HCT116 (cell line): Measurements from ENCODE around the gene CFAP97D2. TPM values are rescaled to one million over a fixed set of nuclear protein-coding genes. Genes with fewer than 3 reads are reported as not detected.

Source experiments
- ATAC-seq: fragments of 200-7000 bp; cut with Tn5 transposase; 2 replicates; pipeline ENCODE4 v1.9.1; 2020; ENCODE audit warnings: mild to moderate bottlenecking, moderate library complexity
- BruUV-seq: library from RNA; stranded (reverse); fragments of 400-500 nt; replicated peaks from 2 replicates; lab custom pipeline; 2021; lab: Mats Ljungman, UMichigan
- CTCF ChIA-PET: fragments of 300-600 bp; sonication (Branson Sonifier 250); formaldehyde crosslinking; loops from one replicate; lab custom pipeline; 2021; ENCODE audit warnings: antibody characterized with exemption; lab: Charles Lee
- POLR2A ChIA-PET: fragments of 300-600, 350-600 bp; sonication (Branson Sonifier 250); formaldehyde crosslinking; loops from one replicate; lab custom pipeline; 2021; ENCODE audit warnings: antibody characterized with exemption; lab: Charles Lee
- RAD21 ChIA-PET, 2 experiments: fragments of 300-600 bp; sonication (Branson Sonifier 250); formaldehyde crosslinking; loops; one replicate each; lab custom pipeline; 2023; ENCODE audit warnings: low total read pairs in 2 of 2; ENCODE audit not compliant: uncharacterized antibody in 2 of 2, unreplicated experiment in 2 of 2, low non-redundant PET in 1 of 2; lab: Charles Lee
- DNase-seq: peaks from one replicate; pipeline ENCODE4 v3.0.0-alpha.2; 2010; ENCODE audit warnings: low read depth, low spot score
- H2AFZ ChIP-seq: fragments of 200-600 bp; shearing (Covaris generic), sonication (generic); 2 replicates; pipeline ENCODE4 v1.6.1; 2017; ENCODE audit warnings: low read depth, mixed run types, mixed read lengths, antibody characterized with exemption, low read length; ENCODE audit not compliant: poor library complexity, severe bottlenecking
- H3K27ac ChIP-seq: 2 replicates; pipeline ENCODE4 v1.5.1; 2012; ENCODE audit warnings: low read depth, low read length
- H3K27me3 ChIP-seq: fragments of 200-600 bp; sonication (generic); 2 replicates; pipeline ENCODE4 v1.6.1; 2016; ENCODE audit warnings: mixed run types, low read length, mixed read lengths; ENCODE audit not compliant: insufficient read depth
- H3K36me3 ChIP-seq, 2 experiments: fragments of 200-500 bp in 1 of 2; fragments of 200-600 bp in 1 of 2; sonication (Bioruptor generic) in 1 of 2; sonication (generic) in 1 of 2; 2 replicates each; pipeline versions ENCODE4 v1.5.1 to v1.6.1; 2014 to 2016; ENCODE audit warnings: low read length in 2 of 2, inconsistent platforms in 1 of 2, mixed read lengths in 1 of 2, mixed run types in 1 of 2; ENCODE audit not compliant: insufficient read depth in 2 of 2, control insufficient read depth in 1 of 2
- H3K4me1 ChIP-seq, 2 experiments: fragments of 200-600 bp in 1 of 2; sonication (generic) in 1 of 2; 2 replicates each; pipeline versions ENCODE4 v1.5.1 to v1.6.1; 2012 to 2017; ENCODE audit warnings: low read length in 2 of 2, inconsistent platforms in 1 of 2, mild to moderate bottlenecking in 1 of 2, mixed read lengths in 1 of 2, mixed run types in 1 of 2, moderate library complexity in 1 of 2; ENCODE audit not compliant: insufficient read depth in 2 of 2, control insufficient read depth in 1 of 2
- H3K4me2 ChIP-seq: fragments of 200-600 bp; sonication (generic); 2 replicates; pipeline ENCODE4 v1.6.1; 2017; ENCODE audit warnings: mixed run types, low read length, mixed read lengths
- H3K4me3 ChIP-seq, 2 experiments: fragments of 200-600 bp in 1 of 2; sonication (generic) in 1 of 2; replicated peaks in 1 of 2; 2 replicates each; pipeline ENCODE4 v1.5.1; 2011 to 2016; ENCODE audit warnings: low read length in 2 of 2, control low read depth in 1 of 2, low read depth in 1 of 2, mild to moderate bottlenecking in 1 of 2, mixed read lengths in 1 of 2, mixed run types in 1 of 2
- H3K79me2 ChIP-seq: fragments of 200-600 bp; sonication (generic); 2 replicates; pipeline ENCODE4 v1.6.1; 2017; ENCODE audit warnings: mild to moderate bottlenecking, mixed run types, low read length, moderate library complexity, mixed read lengths; ENCODE audit not compliant: insufficient read depth
- H3K9ac ChIP-seq: fragments of 200-600 bp; sonication (generic); 2 replicates; pipeline ENCODE4 v1.6.1; 2016; ENCODE audit warnings: low read length, mixed read lengths
- H3K9me2 ChIP-seq: fragments of 200-600 bp; sonication (generic), shearing (Covaris generic); 2 replicates; pipeline ENCODE4 v1.6.1; 2017; ENCODE audit warnings: mixed run types, mild to moderate bottlenecking, moderate library complexity; ENCODE audit not compliant: insufficient read depth
- H3K9me3 ChIP-seq, 2 experiments: fragments of 200-500 bp in 1 of 2; fragments of 200-600 bp in 1 of 2; sonication (Bioruptor generic) in 1 of 2; sonication (generic) in 1 of 2; 2 replicates each; pipeline ENCODE4 v1.6.1; 2014 to 2017; ENCODE audit warnings: low read length in 2 of 2, mixed read lengths in 2 of 2, inconsistent platforms in 1 of 2, low read depth in 1 of 2, mild to moderate bottlenecking in 1 of 2, mixed run types in 1 of 2, moderate library complexity in 1 of 2; ENCODE audit not compliant: control insufficient read depth in 1 of 2, insufficient read depth in 1 of 2
- H4K20me1 ChIP-seq: fragments of 200-600 bp; sonication (generic), shearing (Covaris generic); 2 replicates; pipeline ENCODE4 v1.6.1; 2017; ENCODE audit warnings: mixed run types, mild to moderate bottlenecking, moderate library complexity; ENCODE audit not compliant: insufficient read depth
- CBX3 ChIP-seq: IDR thresholded peaks from 2 replicates; pipeline ENCODE4 v1.6.1; 2012; ENCODE audit warnings: low read depth
- CEBPB ChIP-seq: IDR thresholded peaks from 2 replicates; pipeline ENCODE4 v1.6.1; 2012; ENCODE audit warnings: low read depth
- EGR1 ChIP-seq: IDR thresholded peaks from 2 replicates; pipeline ENCODE4 v1.6.1; 2012; ENCODE audit warnings: low read depth
- ELF1 ChIP-seq: IDR thresholded peaks from 2 replicates; pipeline ENCODE4 v1.6.1; 2012; ENCODE audit warnings: low read depth, borderline replicate concordance
- EZH2 ChIP-seq: fragments of 200-600 bp; sonication (generic); IDR thresholded peaks from 2 replicates; pipeline ENCODE4 v1.6.1; 2017; ENCODE audit warnings: antibody characterized with exemption, mixed run types
- EZH2phosphoT487 ChIP-seq: fragments of 200-600 bp; IDR thresholded peaks from 2 replicates; pipeline ENCODE4 v1.6.1; 2018; ENCODE audit warnings: antibody characterized with exemption, borderline replicate concordance
- FOSL1 ChIP-seq: IDR thresholded peaks from 2 replicates; pipeline ENCODE4 v1.6.1; 2012; ENCODE audit warnings: low read depth
- POLR2AphosphoS5 ChIP-seq: IDR thresholded peaks from 2 replicates; pipeline ENCODE4 v1.6.1; 2011; ENCODE audit warnings: mild to moderate bottlenecking, low read depth, low read length, moderate library complexity
- SIN3A ChIP-seq: IDR thresholded peaks from 2 replicates; pipeline ENCODE4 v1.6.1; 2012; ENCODE audit warnings: low read depth
- ZFX ChIP-seq: fragments of 450-650 bp; IDR thresholded peaks from 2 replicates; pipeline ENCODE4 v1.6.1; 2017
- ZNF274 ChIP-seq: fragments of 200-500 bp; sonication (Bioruptor generic); IDR thresholded peaks from 2 replicates; pipeline ENCODE4 v1.6.1; 2014; ENCODE audit warnings: mild to moderate bottlenecking, low read depth, low read length, inconsistent platforms
- intact Hi-C: fragments of 100-400 bp; cut with micrococcal nuclease; formaldehyde crosslinking; loops from 2 replicates; pipeline ENCODE4 v1.10.0; 2022
- total RNA-seq: library from RNA; stranded (reverse); gene quantifications from one replicate; pipeline ENCODE4 v1.2.1, GENCODE V29; 2021; ENCODE audit not compliant: unreplicated experiment
- TF ChIP-seq, protein P1 (sequence below), 3 experiments: fragments of 200-600 bp in 1 of 3; sonication (generic) in 1 of 3; IDR thresholded peaks in 2 of 3; conservative IDR thresholded peaks in 1 of 3; 2 replicates each; pipeline ENCODE4 v1.5.1; 2012 to 2017; ENCODE audit warnings: low read depth in 2 of 3, low read length in 2 of 3, antibody characterized with exemption in 1 of 3, borderline replicate concordance in 1 of 3, control low read depth in 1 of 3, mild to moderate bottlenecking in 1 of 3, mixed read lengths in 1 of 3, mixed run types in 1 of 3, moderate library complexity in 1 of 3; ENCODE audit not compliant: insufficient read depth in 1 of 3

CFAP97D2 gene
- total RNA-seq, 1 experiment from 2014 or later = not detected

DNA sequence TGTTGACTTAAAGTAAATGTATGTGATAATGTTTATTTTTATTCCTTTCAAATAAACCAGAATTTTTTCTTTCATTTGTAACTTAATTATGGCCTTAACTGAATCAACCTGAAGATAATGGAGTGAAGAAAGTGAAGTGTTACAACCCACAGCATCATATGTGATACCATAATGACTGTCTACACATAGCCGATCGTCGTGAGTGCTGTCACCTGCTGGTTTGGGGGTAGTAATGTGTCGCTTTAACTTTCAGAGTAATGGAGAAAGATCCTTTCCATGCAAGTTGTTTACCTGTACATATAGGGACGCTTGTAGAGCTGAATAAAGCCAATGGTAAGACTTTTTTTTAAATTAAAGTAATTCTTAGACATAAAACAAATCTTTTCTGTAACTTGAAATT lies 65.6 kb downstream of the CFAP97D2 start:
- BruUV-seq = no TSS peak
- Histone ChIP-seq H3K36me3 (peaks cover 72 to 81% of the 10 kb centered on the region in 2 experiments), H3K4me2 (no peak overlapping the region), H3K27ac (no peak overlapping the region), H3K9me3 (no peaks in the 10 kb centered on the region), H3K9me2 (no peaks in the 10 kb centered on the region), H3K27me3 (no peaks in the 10 kb centered on the region), H3K4me3 (no peak overlapping the region), H4K20me1 (peaks cover 7% of the 10 kb centered on the region; the same call in 1 of the 2 replicates), H3K4me1 (no peaks in the 10 kb centered on the region), H3K79me2 (no peaks in the 10 kb centered on the region; the same call in 1 of the 2 replicates), H3K9ac (no peak overlapping the region), H2AFZ (no peak overlapping the region)
- DNase-seq (no peak), ATAC-seq (peak; percentile 53; the same call in 1 of the 2 replicates)
- no peak for TF ChIP-seq EZH2
- TF ChIP-seq, protein P1, sequence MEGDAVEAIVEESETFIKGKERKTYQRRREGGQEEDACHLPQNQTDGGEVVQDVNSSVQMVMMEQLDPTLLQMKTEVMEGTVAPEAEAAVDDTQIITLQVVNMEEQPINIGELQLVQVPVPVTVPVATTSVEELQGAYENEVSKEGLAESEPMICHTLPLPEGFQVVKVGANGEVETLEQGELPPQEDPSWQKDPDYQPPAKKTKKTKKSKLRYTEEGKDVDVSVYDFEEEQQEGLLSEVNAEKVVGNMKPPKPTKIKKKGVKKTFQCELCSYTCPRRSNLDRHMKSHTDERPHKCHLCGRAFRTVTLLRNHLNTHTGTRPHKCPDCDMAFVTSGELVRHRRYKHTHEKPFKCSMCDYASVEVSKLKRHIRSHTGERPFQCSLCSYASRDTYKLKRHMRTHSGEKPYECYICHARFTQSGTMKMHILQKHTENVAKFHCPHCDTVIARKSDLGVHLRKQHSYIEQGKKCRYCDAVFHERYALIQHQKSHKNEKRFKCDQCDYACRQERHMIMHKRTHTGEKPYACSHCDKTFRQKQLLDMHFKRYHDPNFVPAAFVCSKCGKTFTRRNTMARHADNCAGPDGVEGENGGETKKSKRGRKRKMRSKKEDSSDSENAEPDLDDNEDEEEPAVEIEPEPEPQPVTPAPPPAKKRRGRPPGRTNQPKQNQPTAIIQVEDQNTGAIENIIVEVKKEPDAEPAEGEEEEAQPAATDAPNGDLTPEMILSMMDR (IDR thresholded peaks at IDR 0.05 in 2 of 3, conservative IDR thresholded peaks at IDR 0.05 in 1 of 3; ENCODE audit: borderline replicate concordance in 1 of 3, insufficient read depth in 1 of 3, low read depth in 2 of 3, low read length in 2 of 3) = peak in 1 of 3 experiments; percentile 16; a peak in 1 of 6 replicates
- no peak for TF ChIP-seq EZH2phosphoT487
- TF ChIP-seq EGR1 = no peak
- no peak for TF ChIP-seq CEBPB
- no peak for TF ChIP-seq ZNF274
- ChIA-PET CTCF (no interaction called here), POLR2A (no interaction called here), RAD21 (no interaction called here)
- intact Hi-C loops = no loop called here

DNA sequence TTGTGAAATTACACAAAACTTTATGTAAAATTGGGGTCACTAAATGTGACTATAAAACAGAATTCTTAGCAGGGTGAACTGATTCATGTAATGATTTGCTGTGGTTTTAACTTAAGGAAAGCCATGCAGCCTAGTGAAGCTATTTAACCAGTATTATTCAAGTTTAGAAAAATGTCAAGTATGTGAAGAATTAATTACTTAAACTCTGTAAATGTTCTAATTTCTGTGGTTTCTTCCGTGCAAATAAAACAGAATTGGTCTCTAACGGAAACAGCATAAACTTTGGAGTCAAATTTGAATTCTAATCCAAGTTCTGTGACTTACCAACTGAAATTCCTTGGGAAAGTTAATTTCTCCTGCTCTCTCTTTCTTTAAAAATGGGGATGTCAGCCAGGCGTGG lies 69.0 kb downstream of the CFAP97D2 start:
- ChIA-PET POLR2A (no interaction called here), CTCF (no interaction called here)
- H3K27ac ChIP-seq = no peak overlapping the region
- BruUV-seq = no TSS peak
- peaks cover 59 to 75% of the 10 kb centered on the region in 2 experiments for H3K36me3 ChIP-seq
- no peaks in the 10 kb centered on the region for H3K4me1 ChIP-seq
- H3K79me2 ChIP-seq = no peaks in the 10 kb centered on the region
- no peak overlapping the region for H3K4me3 ChIP-seq
- no peak overlapping the region for H3K9ac ChIP-seq
- H3K27me3 ChIP-seq = no peaks in the 10 kb centered on the region
- TF ChIP-seq FOSL1 = no peak
- no peak for TF ChIP-seq EZH2phosphoT487
- no peak for TF ChIP-seq POLR2AphosphoS5
- no peak for TF ChIP-seq CBX3
- no peak for TF ChIP-seq SIN3A
- no peak for TF ChIP-seq ZFX
- TF ChIP-seq ELF1 = no peak
- TF ChIP-seq EGR1 = no peak
- TF ChIP-seq, all 23 proteins: peak for 0
- RAD21 ChIA-PET = no interaction called here
- no peak for ATAC-seq
- Histone ChIP-seq H3K9me3 (no peaks in the 10 kb centered on the region), H2AFZ (no peak overlapping the region), H4K20me1 (peaks cover 7% of the 10 kb centered on the region; the same call in 1 of the 2 replicates), H3K4me2 (no peak overlapping the region), H3K9me2 (no peaks in the 10 kb centered on the region)
- DNase-seq = no peak
- intact Hi-C loops = no loop called here
